ENCODE data around the gene ST7L. TPM values are rescaled to one million over a fixed set of nuclear protein-coding genes. Genes with fewer than 3 reads are reported as not detected.

ST7L gene
- polyA plus RNA-seq, 1 donor (not counting 4 experiments of a cell fraction or from before 2014, with no cell fraction given), result 13.4 TPM

- dilution Hi-C loops (cut with MboI; ENCODE audit: extremely low pct_ligation_motif_present, low sequenced_read_pairs), result no loop called here
Observed at GRCh38 chr1:112638110-112638428, 19.1 kb upstream of the ST7L start.

GRCh38 chr1:112637254-112638109, 18.5 kb upstream of the ST7L start:
- DNase-seq (ENCODE audit: low read depth, low spot score) (no peak), FAIRE-seq (peak; percentile 34)
- peak overlapping the region; percentile 33 for H3K4me2 ChIP-seq (ENCODE audit: control insufficient read depth, extremely low read depth, insufficient read depth, low read depth, low read length)
- no peaks in the 10 kb centered on the region for H3K9me3 ChIP-seq (ENCODE audit: control insufficient read depth, low read depth, low read length)
- TF ChIP-seq EZH2 (IDR thresholded peaks at IDR 0.05; ENCODE audit: low read length) (no peak), CTCF (optimal IDR thresholded peaks at IDR 0.05 in 1 of 3, IDR thresholded peaks at IDR 0.05 in 1 of 3, conservative IDR thresholded peaks at IDR 0.05 in 1 of 3; ENCODE audit: extremely low read depth in 1 of 3, insufficient read depth in 2 of 3, low read length in 3 of 3) (no peak)
- H3K27ac ChIP-seq (ENCODE audit: control insufficient read depth, insufficient read depth, low read length), result peak overlapping the region; percentile 56
- H3K36me3 ChIP-seq (ENCODE audit: control insufficient read depth in 2 of 2, extremely low read depth in 1 of 2, insufficient read depth in 2 of 2, low read length in 2 of 2), result peaks cover 0 to 2% of the 10 kb centered on the region in 2 experiments
- peaks cover 20% of the 10 kb centered on the region for H4K20me1 ChIP-seq (ENCODE audit: control insufficient read depth, extremely low read depth, insufficient read depth, low read length)
- H2AFZ ChIP-seq (ENCODE audit: control insufficient read depth, low read length), result no peak overlapping the region
- dilution Hi-C loops (cut with MboI; ENCODE audit: extremely low pct_ligation_motif_present, low sequenced_read_pairs), result no loop called here
- peaks cover 82% of the 10 kb centered on the region for H3K79me2 ChIP-seq (ENCODE audit: control insufficient read depth, insufficient read depth, low read length)
- H3K4me1 ChIP-seq (ENCODE audit: control insufficient read depth, extremely low read depth, insufficient read depth, low read length), result peaks cover 39% of the 10 kb centered on the region
- no peaks in the 10 kb centered on the region for H3K27me3 ChIP-seq (ENCODE audit: control insufficient read depth, extremely low read depth, insufficient read depth, low read length)
- peaks cover 3% of the 10 kb centered on the region for H3K9me1 ChIP-seq (ENCODE audit: control insufficient read depth, extremely low read depth, insufficient read depth, low read length)
- peak overlapping the region in 2 of 3 experiments; percentile 8 to 32 for H3K4me3 ChIP-seq (ENCODE audit: control insufficient read depth in 2 of 3, extremely low read depth in 1 of 3, insufficient read depth in 2 of 3, low read depth in 1 of 3, low read length in 3 of 3)
- H3K9ac ChIP-seq (ENCODE audit: control insufficient read depth, extremely low read depth, insufficient read depth, low read length), result peak overlapping the region; percentile 19

More at GRCh38 chr1:112638110-112638428, 19.1 kb upstream of the ST7L start:
- Histone ChIP-seq H3K27me3 (ENCODE audit: control insufficient read depth, extremely low read depth, insufficient read depth, low read length) (no peaks in the 10 kb centered on the region), H3K4me2 (ENCODE audit: control insufficient read depth, extremely low read depth, insufficient read depth, low read depth, low read length) (peak overlapping the region; percentile 33), H3K4me1 (ENCODE audit: control insufficient read depth, extremely low read depth, insufficient read depth, low read length) (peaks cover 39% of the 10 kb centered on the region), H4K20me1 (ENCODE audit: control insufficient read depth, extremely low read depth, insufficient read depth, low read length) (peaks cover 20% of the 10 kb centered on the region), H3K27ac (ENCODE audit: control insufficient read depth, insufficient read depth, low read length) (peak overlapping the region; percentile 56), H3K4me3 (ENCODE audit: control insufficient read depth in 2 of 3, extremely low read depth in 1 of 3, insufficient read depth in 2 of 3, low read depth in 1 of 3, low read length in 3 of 3) (peak overlapping the region in 2 of 3 experiments; percentile 8 to 32), H3K9me3 (ENCODE audit: control insufficient read depth, low read depth, low read length) (no peaks in the 10 kb centered on the region), H2AFZ (ENCODE audit: control insufficient read depth, low read length) (no peak overlapping the region), H3K79me2 (ENCODE audit: control insufficient read depth, insufficient read depth, low read length) (peaks cover 82% of the 10 kb centered on the region), H3K9me1 (ENCODE audit: control insufficient read depth, extremely low read depth, insufficient read depth, low read length) (peaks cover 3% of the 10 kb centered on the region), H3K9ac (ENCODE audit: control insufficient read depth, extremely low read depth, insufficient read depth, low read length) (no peak overlapping the region), H3K36me3 (ENCODE audit: control insufficient read depth in 2 of 2, extremely low read depth in 1 of 2, insufficient read depth in 2 of 2, low read length in 2 of 2) (peaks cover 0 to 2% of the 10 kb centered on the region in 2 experiments)
- FAIRE-seq, result no peak
- no peak for TF ChIP-seq EZH2 (IDR thresholded peaks at IDR 0.05; ENCODE audit: low read length)
- no peak for TF ChIP-seq CTCF (optimal IDR thresholded peaks at IDR 0.05 in 1 of 3, IDR thresholded peaks at IDR 0.05 in 1 of 3, conservative IDR thresholded peaks at IDR 0.05 in 1 of 3; ENCODE audit: extremely low read depth in 1 of 3, insufficient read depth in 2 of 3, low read length in 3 of 3)
- DNase-seq (ENCODE audit: low read depth, low spot score), result no peak

All from keratinocyte (primary cell).